GM18505 (cell line): ENCODE results near the gene TBC1D14.
"Not testable (repeated sequence)": the region's sequence is repeated elsewhere in the genome, so short reads cannot be mapped to it uniquely, and the experiment has no call there.

Source experiments
- ATAC-seq: cut with Tn5 transposase; IDR thresholded peaks from one replicate; pipeline ENCODE4 v1.9.1; 2021; ENCODE audit not compliant: unreplicated experiment
- POLR2A ChIP-seq: IDR thresholded peaks from 4 replicates; pipeline ENCODE4 v1.6.1; 2011; ENCODE audit warnings: borderline replicate concordance; ENCODE audit not compliant: insufficient read depth, insufficient read length; ENCODE audit errors: extremely low read depth

TBC1D14 gene

GRCh38 chr4:6908432-6909112, 1.1 kb upstream of the TBC1D14 start:
- ATAC-seq = no peak
- TF ChIP-seq POLR2A = no peak

- TF ChIP-seq POLR2A = no peak
- peak; percentile 36 for ATAC-seq
These were observed 329 bp downstream of the TBC1D14 start for GRCh38 chr4:6909970-6910339.

GRCh38 chr4:6910340-6910959, 824 bp downstream of the TBC1D14 start:
- no peak for ATAC-seq
- TF ChIP-seq POLR2A = no peak

- ATAC-seq = no peak
- TF ChIP-seq POLR2A = no peak
These were observed 1.6 kb downstream of the TBC1D14 start for GRCh38 chr4:6910960-6911874.

GRCh38 chr4:6911917-6912316, 2.3 kb downstream of the TBC1D14 start:
- ATAC-seq = not testable (repeated sequence)

- no peak for TF ChIP-seq POLR2A
- no peak for ATAC-seq
These were observed 2.8 kb downstream of the TBC1D14 start for GRCh38 chr4:6912441-6912840.

- ATAC-seq = no peak
- no peak for TF ChIP-seq POLR2A
These were observed 3.8 kb downstream of the TBC1D14 start for GRCh38 chr4:6913350-6913905.

- ATAC-seq = no peak
- TF ChIP-seq POLR2A = no peak
These were observed 4.8 kb downstream of the TBC1D14 start for GRCh38 chr4:6914448-6914847.

- no peak for ATAC-seq
- TF ChIP-seq POLR2A = no peak
These were observed 5.7 kb downstream of the TBC1D14 start for GRCh38 chr4:6915041-6916005.

- no peak for ATAC-seq
- no peak for TF ChIP-seq POLR2A
These were observed 6.5 kb downstream of the TBC1D14 start for GRCh38 chr4:6916069-6916586.

- TF ChIP-seq POLR2A = no peak
- ATAC-seq = no peak
These were observed 7.2 kb downstream of the TBC1D14 start for GRCh38 chr4:6916587-6917460.
